HCT116 (cell line): Measurements from ENCODE around the gene MYRFL. TPM values are rescaled to one million over a fixed set of nuclear protein-coding genes. Genes with fewer than 3 reads are reported as not detected.
A peak's percentile ranks its signal among the peaks of the same experiment; 100 is the strongest.

Experiments
- ATAC-seq: fragments of 200-7000 bp; cut with Tn5 transposase; 2 replicates; pipeline ENCODE4 v1.9.1; 2020; ENCODE audit warnings: mild to moderate bottlenecking, moderate library complexity
- BruUV-seq: library from RNA; stranded (reverse); fragments of 400-500 nt; replicated peaks from 2 replicates; lab custom pipeline; 2021; lab: Mats Ljungman, UMichigan
- CTCF ChIA-PET: fragments of 300-600 bp; sonication (Branson Sonifier 250); formaldehyde crosslinking; loops from one replicate; lab custom pipeline; 2021; ENCODE audit warnings: antibody characterized with exemption; lab: Charles Lee
- POLR2A ChIA-PET: fragments of 300-600, 350-600 bp; sonication (Branson Sonifier 250); formaldehyde crosslinking; loops from one replicate; lab custom pipeline; 2021; ENCODE audit warnings: antibody characterized with exemption; lab: Charles Lee
- RAD21 ChIA-PET, 2 experiments: fragments of 300-600 bp; sonication (Branson Sonifier 250); formaldehyde crosslinking; loops; one replicate each; lab custom pipeline; 2023; ENCODE audit warnings: low total read pairs in 2 of 2; ENCODE audit not compliant: uncharacterized antibody in 2 of 2, unreplicated experiment in 2 of 2, low non-redundant PET in 1 of 2; lab: Charles Lee
- DNase-seq: peaks from one replicate; pipeline ENCODE4 v3.0.0-alpha.2; 2010; ENCODE audit warnings: low read depth, low spot score
- H2AFZ ChIP-seq: fragments of 200-600 bp; shearing (Covaris generic), sonication (generic); 2 replicates; pipeline ENCODE4 v1.6.1; 2017; ENCODE audit warnings: low read depth, mixed run types, mixed read lengths, antibody characterized with exemption, low read length; ENCODE audit not compliant: poor library complexity, severe bottlenecking
- H3K27ac ChIP-seq: 2 replicates; pipeline ENCODE4 v1.5.1; 2012; ENCODE audit warnings: low read depth, low read length
- H3K27me3 ChIP-seq: fragments of 200-600 bp; sonication (generic); 2 replicates; pipeline ENCODE4 v1.6.1; 2016; ENCODE audit warnings: mixed run types, low read length, mixed read lengths; ENCODE audit not compliant: insufficient read depth
- H3K36me3 ChIP-seq, 2 experiments: fragments of 200-500 bp in 1 of 2; fragments of 200-600 bp in 1 of 2; sonication (Bioruptor generic) in 1 of 2; sonication (generic) in 1 of 2; 2 replicates each; pipeline versions ENCODE4 v1.5.1 to v1.6.1; 2014 to 2016; ENCODE audit warnings: low read length in 2 of 2, inconsistent platforms in 1 of 2, mixed read lengths in 1 of 2, mixed run types in 1 of 2; ENCODE audit not compliant: insufficient read depth in 2 of 2, control insufficient read depth in 1 of 2
- H3K4me1 ChIP-seq, 2 experiments: fragments of 200-600 bp in 1 of 2; sonication (generic) in 1 of 2; 2 replicates each; pipeline versions ENCODE4 v1.5.1 to v1.6.1; 2012 to 2017; ENCODE audit warnings: low read length in 2 of 2, inconsistent platforms in 1 of 2, mild to moderate bottlenecking in 1 of 2, mixed read lengths in 1 of 2, mixed run types in 1 of 2, moderate library complexity in 1 of 2; ENCODE audit not compliant: insufficient read depth in 2 of 2, control insufficient read depth in 1 of 2
- H3K4me2 ChIP-seq: fragments of 200-600 bp; sonication (generic); 2 replicates; pipeline ENCODE4 v1.6.1; 2017; ENCODE audit warnings: mixed run types, low read length, mixed read lengths
- H3K4me3 ChIP-seq, 2 experiments: fragments of 200-600 bp in 1 of 2; sonication (generic) in 1 of 2; replicated peaks in 1 of 2; 2 replicates each; pipeline ENCODE4 v1.5.1; 2011 to 2016; ENCODE audit warnings: low read length in 2 of 2, control low read depth in 1 of 2, low read depth in 1 of 2, mild to moderate bottlenecking in 1 of 2, mixed read lengths in 1 of 2, mixed run types in 1 of 2
- H3K79me2 ChIP-seq: fragments of 200-600 bp; sonication (generic); 2 replicates; pipeline ENCODE4 v1.6.1; 2017; ENCODE audit warnings: mild to moderate bottlenecking, mixed run types, low read length, moderate library complexity, mixed read lengths; ENCODE audit not compliant: insufficient read depth
- H3K9ac ChIP-seq: fragments of 200-600 bp; sonication (generic); 2 replicates; pipeline ENCODE4 v1.6.1; 2016; ENCODE audit warnings: low read length, mixed read lengths
- H3K9me2 ChIP-seq: fragments of 200-600 bp; sonication (generic), shearing (Covaris generic); 2 replicates; pipeline ENCODE4 v1.6.1; 2017; ENCODE audit warnings: mixed run types, mild to moderate bottlenecking, moderate library complexity; ENCODE audit not compliant: insufficient read depth
- H3K9me3 ChIP-seq, 2 experiments: fragments of 200-500 bp in 1 of 2; fragments of 200-600 bp in 1 of 2; sonication (Bioruptor generic) in 1 of 2; sonication (generic) in 1 of 2; 2 replicates each; pipeline ENCODE4 v1.6.1; 2014 to 2017; ENCODE audit warnings: low read length in 2 of 2, mixed read lengths in 2 of 2, inconsistent platforms in 1 of 2, low read depth in 1 of 2, mild to moderate bottlenecking in 1 of 2, mixed run types in 1 of 2, moderate library complexity in 1 of 2; ENCODE audit not compliant: control insufficient read depth in 1 of 2, insufficient read depth in 1 of 2
- H4K20me1 ChIP-seq: fragments of 200-600 bp; sonication (generic), shearing (Covaris generic); 2 replicates; pipeline ENCODE4 v1.6.1; 2017; ENCODE audit warnings: mixed run types, mild to moderate bottlenecking, moderate library complexity; ENCODE audit not compliant: insufficient read depth
- CBX3 ChIP-seq: IDR thresholded peaks from 2 replicates; pipeline ENCODE4 v1.6.1; 2012; ENCODE audit warnings: low read depth
- CEBPB ChIP-seq: IDR thresholded peaks from 2 replicates; pipeline ENCODE4 v1.6.1; 2012; ENCODE audit warnings: low read depth
- EGR1 ChIP-seq: IDR thresholded peaks from 2 replicates; pipeline ENCODE4 v1.6.1; 2012; ENCODE audit warnings: low read depth
- FOSL1 ChIP-seq: IDR thresholded peaks from 2 replicates; pipeline ENCODE4 v1.6.1; 2012; ENCODE audit warnings: low read depth
- JUND ChIP-seq: IDR thresholded peaks from 2 replicates; pipeline ENCODE4 v1.6.1; 2012
- POLR2AphosphoS5 ChIP-seq: IDR thresholded peaks from 2 replicates; pipeline ENCODE4 v1.6.1; 2011; ENCODE audit warnings: mild to moderate bottlenecking, low read depth, low read length, moderate library complexity
- RAD21 ChIP-seq: IDR thresholded peaks from 2 replicates; pipeline ENCODE4 v1.6.1; 2012; ENCODE audit warnings: low read depth, mild to moderate bottlenecking
- SP1 ChIP-seq: IDR thresholded peaks from 2 replicates; pipeline ENCODE4 v1.6.1; 2012; ENCODE audit warnings: low read depth
- SRF ChIP-seq: IDR thresholded peaks from 2 replicates; pipeline ENCODE4 v1.6.1; 2012; ENCODE audit warnings: low read depth
- ZFX ChIP-seq: fragments of 450-650 bp; IDR thresholded peaks from 2 replicates; pipeline ENCODE4 v1.6.1; 2017
- intact Hi-C: fragments of 100-400 bp; cut with micrococcal nuclease; formaldehyde crosslinking; loops from 2 replicates; pipeline ENCODE4 v1.10.0; 2022
- total RNA-seq: library from RNA; stranded (reverse); gene quantifications from one replicate; pipeline ENCODE4 v1.2.1, GENCODE V29; 2021; ENCODE audit not compliant: unreplicated experiment
- TF ChIP-seq, protein P1 (sequence below): IDR thresholded peaks from 2 replicates; pipeline ENCODE4 v1.6.1; 2012
- TF ChIP-seq, protein P2 (sequence below): IDR thresholded peaks from 2 replicates; pipeline ENCODE4 v1.6.1; 2012
- TF ChIP-seq, protein P3 (sequence below), 3 experiments: fragments of 200-600 bp in 1 of 3; sonication (generic) in 1 of 3; IDR thresholded peaks in 2 of 3; conservative IDR thresholded peaks in 1 of 3; 2 replicates each; pipeline ENCODE4 v1.5.1; 2012 to 2017; ENCODE audit warnings: low read depth in 2 of 3, low read length in 2 of 3, antibody characterized with exemption in 1 of 3, borderline replicate concordance in 1 of 3, control low read depth in 1 of 3, mild to moderate bottlenecking in 1 of 3, mixed read lengths in 1 of 3, mixed run types in 1 of 3, moderate library complexity in 1 of 3; ENCODE audit not compliant: insufficient read depth in 1 of 3
- TF ChIP-seq, protein P4 (sequence below): IDR thresholded peaks from 2 replicates; pipeline ENCODE4 v1.6.1; 2012; ENCODE audit warnings: low read depth
- TF ChIP-seq, protein P5 (sequence below): IDR thresholded peaks from 2 replicates; pipeline ENCODE4 v1.6.1; 2011; ENCODE audit warnings: mild to moderate bottlenecking, low read length, moderate library complexity; ENCODE audit not compliant: insufficient replicate concordance; ENCODE audit errors: extremely low read depth

Gene MYRFL
- total RNA-seq, 1 experiment from 2014 or later = 0.30 TPM

- Histone ChIP-seq H3K4me2 (peak overlapping the region; percentile 38), H3K36me3 (no peaks in the 10 kb centered on the region), H2AFZ (no peak overlapping the region), H3K4me1 (peaks cover 3 to 18% of the 10 kb centered on the region in 2 experiments; a peak in 2 of 4 replicates), H3K27ac (no peak overlapping the region), H3K79me2 (no peaks in the 10 kb centered on the region), H3K9ac (no peak overlapping the region), H3K9me3 (no peaks in the 10 kb centered on the region), H3K9me2 (no peaks in the 10 kb centered on the region)
- DNase-seq = peak; percentile 61
- intact Hi-C loops = no loop called here
- CTCF ChIA-PET = no interaction called here
- TF ChIP-seq, protein P1, sequence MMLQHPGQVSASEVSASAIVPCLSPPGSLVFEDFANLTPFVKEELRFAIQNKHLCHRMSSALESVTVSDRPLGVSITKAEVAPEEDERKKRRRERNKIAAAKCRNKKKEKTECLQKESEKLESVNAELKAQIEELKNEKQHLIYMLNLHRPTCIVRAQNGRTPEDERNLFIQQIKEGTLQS = no peak
- TF ChIP-seq, protein P2, sequence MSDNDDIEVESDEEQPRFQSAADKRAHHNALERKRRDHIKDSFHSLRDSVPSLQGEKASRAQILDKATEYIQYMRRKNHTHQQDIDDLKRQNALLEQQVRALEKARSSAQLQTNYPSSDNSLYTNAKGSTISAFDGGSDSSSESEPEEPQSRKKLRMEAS = peak; percentile 50
- no peak for TF ChIP-seq POLR2AphosphoS5
- TF ChIP-seq EGR1 = peak; percentile 37; the same call in 1 of the 2 replicates
- TF ChIP-seq, protein P3, sequence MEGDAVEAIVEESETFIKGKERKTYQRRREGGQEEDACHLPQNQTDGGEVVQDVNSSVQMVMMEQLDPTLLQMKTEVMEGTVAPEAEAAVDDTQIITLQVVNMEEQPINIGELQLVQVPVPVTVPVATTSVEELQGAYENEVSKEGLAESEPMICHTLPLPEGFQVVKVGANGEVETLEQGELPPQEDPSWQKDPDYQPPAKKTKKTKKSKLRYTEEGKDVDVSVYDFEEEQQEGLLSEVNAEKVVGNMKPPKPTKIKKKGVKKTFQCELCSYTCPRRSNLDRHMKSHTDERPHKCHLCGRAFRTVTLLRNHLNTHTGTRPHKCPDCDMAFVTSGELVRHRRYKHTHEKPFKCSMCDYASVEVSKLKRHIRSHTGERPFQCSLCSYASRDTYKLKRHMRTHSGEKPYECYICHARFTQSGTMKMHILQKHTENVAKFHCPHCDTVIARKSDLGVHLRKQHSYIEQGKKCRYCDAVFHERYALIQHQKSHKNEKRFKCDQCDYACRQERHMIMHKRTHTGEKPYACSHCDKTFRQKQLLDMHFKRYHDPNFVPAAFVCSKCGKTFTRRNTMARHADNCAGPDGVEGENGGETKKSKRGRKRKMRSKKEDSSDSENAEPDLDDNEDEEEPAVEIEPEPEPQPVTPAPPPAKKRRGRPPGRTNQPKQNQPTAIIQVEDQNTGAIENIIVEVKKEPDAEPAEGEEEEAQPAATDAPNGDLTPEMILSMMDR (IDR thresholded peaks at IDR 0.05 in 2 of 3, conservative IDR thresholded peaks at IDR 0.05 in 1 of 3; ENCODE audit: borderline replicate concordance in 1 of 3, insufficient read depth in 1 of 3, low read depth in 2 of 3, low read length in 2 of 3) = no peak
- TF ChIP-seq RAD21 = peak; percentile 11; the same call in 1 of the 2 replicates
- TF ChIP-seq CBX3 = no peak
- TF ChIP-seq SRF = no peak
- peak; percentile 45; the same call in 1 of the 2 replicates for TF ChIP-seq JUND
- TF ChIP-seq CEBPB = peak; percentile 35; the same call in 1 of the 2 replicates
- TF ChIP-seq, protein P4, sequence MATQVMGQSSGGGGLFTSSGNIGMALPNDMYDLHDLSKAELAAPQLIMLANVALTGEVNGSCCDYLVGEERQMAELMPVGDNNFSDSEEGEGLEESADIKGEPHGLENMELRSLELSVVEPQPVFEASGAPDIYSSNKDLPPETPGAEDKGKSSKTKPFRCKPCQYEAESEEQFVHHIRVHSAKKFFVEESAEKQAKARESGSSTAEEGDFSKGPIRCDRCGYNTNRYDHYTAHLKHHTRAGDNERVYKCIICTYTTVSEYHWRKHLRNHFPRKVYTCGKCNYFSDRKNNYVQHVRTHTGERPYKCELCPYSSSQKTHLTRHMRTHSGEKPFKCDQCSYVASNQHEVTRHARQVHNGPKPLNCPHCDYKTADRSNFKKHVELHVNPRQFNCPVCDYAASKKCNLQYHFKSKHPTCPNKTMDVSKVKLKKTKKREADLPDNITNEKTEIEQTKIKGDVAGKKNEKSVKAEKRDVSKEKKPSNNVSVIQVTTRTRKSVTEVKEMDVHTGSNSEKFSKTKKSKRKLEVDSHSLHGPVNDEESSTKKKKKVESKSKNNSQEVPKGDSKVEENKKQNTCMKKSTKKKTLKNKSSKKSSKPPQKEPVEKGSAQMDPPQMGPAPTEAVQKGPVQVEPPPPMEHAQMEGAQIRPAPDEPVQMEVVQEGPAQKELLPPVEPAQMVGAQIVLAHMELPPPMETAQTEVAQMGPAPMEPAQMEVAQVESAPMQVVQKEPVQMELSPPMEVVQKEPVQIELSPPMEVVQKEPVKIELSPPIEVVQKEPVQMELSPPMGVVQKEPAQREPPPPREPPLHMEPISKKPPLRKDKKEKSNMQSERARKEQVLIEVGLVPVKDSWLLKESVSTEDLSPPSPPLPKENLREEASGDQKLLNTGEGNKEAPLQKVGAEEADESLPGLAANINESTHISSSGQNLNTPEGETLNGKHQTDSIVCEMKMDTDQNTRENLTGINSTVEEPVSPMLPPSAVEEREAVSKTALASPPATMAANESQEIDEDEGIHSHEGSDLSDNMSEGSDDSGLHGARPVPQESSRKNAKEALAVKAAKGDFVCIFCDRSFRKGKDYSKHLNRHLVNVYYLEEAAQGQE = no peak
- TF ChIP-seq FOSL1 = peak; percentile 18; the same call in 1 of the 2 replicates
- TF ChIP-seq, protein P5, sequence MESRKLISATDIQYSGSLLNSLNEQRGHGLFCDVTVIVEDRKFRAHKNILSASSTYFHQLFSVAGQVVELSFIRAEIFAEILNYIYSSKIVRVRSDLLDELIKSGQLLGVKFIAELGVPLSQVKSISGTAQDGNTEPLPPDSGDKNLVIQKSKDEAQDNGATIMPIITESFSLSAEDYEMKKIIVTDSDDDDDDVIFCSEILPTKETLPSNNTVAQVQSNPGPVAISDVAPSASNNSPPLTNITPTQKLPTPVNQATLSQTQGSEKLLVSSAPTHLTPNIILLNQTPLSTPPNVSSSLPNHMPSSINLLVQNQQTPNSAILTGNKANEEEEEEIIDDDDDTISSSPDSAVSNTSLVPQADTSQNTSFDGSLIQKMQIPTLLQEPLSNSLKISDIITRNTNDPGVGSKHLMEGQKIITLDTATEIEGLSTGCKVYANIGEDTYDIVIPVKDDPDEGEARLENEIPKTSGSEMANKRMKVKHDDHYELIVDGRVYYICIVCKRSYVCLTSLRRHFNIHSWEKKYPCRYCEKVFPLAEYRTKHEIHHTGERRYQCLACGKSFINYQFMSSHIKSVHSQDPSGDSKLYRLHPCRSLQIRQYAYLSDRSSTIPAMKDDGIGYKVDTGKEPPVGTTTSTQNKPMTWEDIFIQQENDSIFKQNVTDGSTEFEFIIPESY = no peak
- peak; percentile 23; the same call in 1 of the 2 replicates for TF ChIP-seq SP1
- no peak for TF ChIP-seq ZFX
- TF ChIP-seq, all 23 proteins: peak for 7
- no peaks in the 10 kb centered on the region for H4K20me1 ChIP-seq
- no TSS peak for BruUV-seq
- POLR2A ChIA-PET = no interaction called here
- peak; percentile 95 for ATAC-seq
- RAD21 ChIA-PET = no interaction called here
- H3K4me3 ChIP-seq = no peak overlapping the region
- no peaks in the 10 kb centered on the region for H3K27me3 ChIP-seq
Observed at GRCh38 chr12:69929125-69929524, 104.1 kb downstream of the MYRFL start.
